ENCODE data around the gene PSTPIP2.
"Not testable (repeated sequence)": the region's sequence is repeated elsewhere in the genome, so short reads cannot be mapped to it uniquely, and the experiment has no call there.

The PSTPIP2 gene

GRCh38 chr18:46034230-46034629 lies 37.8 kb downstream of the PSTPIP2 start:
- peak; percentile 21 for DNase-seq

- DNase-seq: no peak
Measured at GRCh38 chr18:46031741-46032140, 40.3 kb downstream of the PSTPIP2 start.

DNA sequence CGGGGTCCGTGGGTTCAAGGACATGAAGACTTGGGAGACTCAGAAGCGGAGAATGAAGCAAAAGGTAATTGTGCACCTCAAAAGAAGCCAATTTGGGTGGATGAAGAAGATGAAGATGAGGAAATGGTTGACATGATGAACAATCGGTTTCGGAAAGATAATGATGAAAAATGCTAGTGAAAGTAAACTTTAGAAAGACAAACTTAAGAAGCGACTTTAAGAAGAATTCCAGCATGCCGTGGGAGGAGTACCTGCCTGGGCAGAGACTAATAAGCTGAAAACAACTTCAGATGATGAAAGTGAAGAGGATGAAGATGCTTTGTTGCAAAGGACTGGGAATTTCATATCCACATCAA lies 43.5 kb downstream of the PSTPIP2 start:
- no peak for DNase-seq

DNA sequence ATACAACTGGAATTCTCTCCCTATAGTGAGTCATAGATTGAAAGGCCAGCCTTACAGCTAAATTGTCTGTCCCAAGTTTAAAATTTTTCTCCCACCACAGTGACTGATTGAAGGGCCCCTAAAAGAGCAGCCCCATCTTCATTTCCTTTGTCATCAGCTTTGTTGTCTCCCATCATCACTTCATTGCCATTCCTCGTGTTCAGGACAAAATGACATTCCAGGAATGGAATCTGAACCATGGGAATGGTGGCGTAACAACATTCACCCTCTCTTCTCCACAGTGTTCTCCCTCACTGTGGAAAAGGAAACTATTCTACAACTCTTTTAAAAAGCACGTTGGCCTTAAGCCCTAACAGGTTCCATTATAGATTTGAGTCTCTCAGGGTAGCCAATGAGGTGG lies 52.1 kb downstream of the PSTPIP2 start:
- no peak for DNase-seq

GRCh38 chr18:46013484-46014189 lies 58.4 kb downstream of the PSTPIP2 start:
- peak; percentile 89 for DNase-seq

- DNase-seq: peak; percentile 24
Measured at GRCh38 chr18:46010676-46011075, 61.4 kb downstream of the PSTPIP2 start.

GRCh38 chr18:46010050-46010449 lies 62.0 kb downstream of the PSTPIP2 start:
- no peak for DNase-seq

DNA sequence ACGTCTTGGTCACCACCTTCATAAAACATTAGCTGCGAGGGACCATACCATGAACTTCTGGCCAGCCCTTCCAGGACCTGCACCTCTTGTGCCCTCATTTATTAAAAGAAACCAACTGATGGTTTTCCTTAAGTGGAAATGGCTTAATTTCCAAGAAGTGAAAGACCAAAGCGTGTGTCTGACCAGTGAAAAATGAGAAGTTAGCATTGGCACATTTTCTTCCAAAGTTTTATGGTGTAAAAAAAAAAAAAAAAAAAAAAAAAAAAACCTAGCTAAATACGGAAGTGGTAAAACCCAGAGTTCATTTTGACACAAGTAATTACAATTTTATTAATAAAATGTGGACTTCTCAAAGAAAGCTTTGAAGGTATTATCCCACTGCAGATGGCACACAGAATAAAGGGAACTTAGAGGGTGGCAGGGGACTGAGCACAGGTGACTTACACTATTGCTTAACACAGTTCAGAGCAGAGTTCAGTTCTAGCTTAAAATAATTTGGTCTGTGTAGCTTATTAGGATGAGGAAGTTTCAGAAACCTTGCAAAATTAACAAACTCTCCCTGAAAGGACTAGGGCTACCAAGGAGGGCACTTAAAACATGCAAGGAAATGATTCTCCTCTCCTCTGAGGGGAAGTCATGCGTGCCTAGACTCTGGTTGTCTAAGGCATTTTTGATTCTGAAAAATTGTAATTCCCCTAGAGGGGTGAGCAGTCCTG lies 62.8 kb downstream of the PSTPIP2 start:
- DNase-seq: peak; percentile 96

DNA sequence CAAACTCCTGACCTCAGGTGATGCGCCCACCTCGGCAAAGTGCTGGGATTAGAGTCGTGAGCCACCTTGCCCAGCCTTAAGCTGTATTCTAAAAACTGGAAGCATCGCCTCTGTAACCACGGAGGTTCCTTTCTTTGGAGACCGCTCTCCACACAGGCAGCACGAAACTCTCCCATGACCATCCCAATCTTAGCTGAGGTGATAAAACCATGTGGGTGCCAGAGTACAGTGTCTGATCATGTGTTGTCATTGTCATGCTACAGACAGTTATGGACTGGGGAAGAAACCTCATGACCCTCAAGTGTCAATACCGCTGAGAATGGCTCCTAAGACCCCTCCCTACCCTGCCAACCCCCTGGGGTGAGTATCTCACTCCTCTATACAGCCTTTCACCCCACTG lies 63.5 kb downstream of the PSTPIP2 start:
- no peak for DNase-seq

DNA sequence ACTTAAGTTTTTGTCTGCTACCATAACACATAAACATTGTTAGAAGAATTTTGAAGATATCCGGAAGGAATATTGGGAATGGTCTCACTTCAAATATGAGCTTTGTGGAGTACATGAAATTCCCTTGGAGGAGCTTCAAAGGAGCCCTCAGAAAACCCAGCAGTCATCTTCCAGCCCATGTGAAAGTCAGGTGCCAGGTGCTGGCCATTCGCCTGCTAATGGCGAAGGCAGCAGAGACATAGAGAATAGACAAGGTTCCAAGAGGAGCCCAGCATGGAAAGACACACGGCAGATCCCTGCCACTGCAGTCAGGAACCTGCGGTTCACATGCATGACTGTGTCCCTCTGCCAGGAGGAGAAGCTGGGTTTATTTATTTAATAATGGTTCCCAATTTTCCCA lies 64.9 kb downstream of the PSTPIP2 start:
- no peak for DNase-seq

DNA sequence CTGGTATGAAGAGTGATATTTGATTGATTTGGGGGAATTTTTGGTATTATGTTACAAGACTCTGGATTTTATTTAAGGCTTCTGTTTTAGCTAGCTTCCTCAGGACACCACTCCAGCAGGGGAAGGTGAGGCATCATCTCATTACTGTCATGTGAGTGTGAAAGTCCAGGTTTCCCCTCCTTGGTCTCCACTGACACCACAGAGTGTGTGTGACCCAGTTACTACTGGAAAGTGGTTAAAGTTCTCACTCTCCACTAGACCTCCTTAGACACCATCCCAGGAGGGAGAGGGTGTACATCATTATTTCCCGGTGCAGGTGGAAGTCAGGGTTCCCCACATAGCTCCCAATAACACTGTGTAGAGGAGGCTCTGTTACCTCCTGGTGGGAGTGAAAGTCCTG lies 69.1 kb downstream of the PSTPIP2 start:
- DNase-seq: no peak

DNA sequence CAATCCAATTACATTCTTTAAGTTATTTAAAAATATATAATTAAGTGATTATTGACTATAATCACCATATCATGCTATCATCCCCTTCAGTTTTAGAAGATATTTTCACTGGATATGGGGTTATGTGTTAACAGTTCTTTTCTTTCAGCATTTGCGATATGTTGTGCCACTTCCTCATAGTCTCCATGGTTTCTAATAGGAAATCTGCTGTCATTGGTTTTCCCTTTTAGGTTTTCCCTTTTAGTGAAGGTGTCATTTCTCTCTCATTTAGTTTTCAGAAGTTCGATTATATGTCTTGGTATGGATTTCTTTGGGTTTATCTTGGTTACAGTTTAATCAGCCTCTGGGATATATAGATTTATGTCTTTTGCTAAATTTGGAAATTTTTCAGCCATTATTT lies 70.2 kb downstream of the PSTPIP2 start:
- DNase-seq: no peak

DNA sequence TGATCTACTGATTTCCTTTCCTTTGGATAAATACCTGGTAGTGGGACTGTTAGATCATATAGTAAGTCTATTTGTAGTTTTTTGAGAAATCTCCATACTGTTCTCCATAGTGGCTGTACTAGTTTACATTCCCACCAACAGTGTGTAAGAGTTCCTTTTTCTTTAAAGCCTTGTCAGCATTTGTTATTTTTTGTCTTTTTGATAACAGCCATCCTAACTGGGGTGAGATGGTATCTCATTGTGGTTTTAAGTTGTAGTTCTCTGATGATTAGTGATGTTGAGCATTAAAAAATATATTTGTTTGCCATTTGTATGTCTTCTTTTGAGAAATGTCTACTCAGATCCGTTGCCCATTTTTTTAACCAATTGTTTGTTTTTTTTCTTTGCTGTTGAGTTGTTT lies 71.0 kb downstream of the PSTPIP2 start:
- no peak for DNase-seq

GRCh38 chr18:45999536-45999935 lies 72.5 kb downstream of the PSTPIP2 start:
- DNase-seq: no peak

DNA sequence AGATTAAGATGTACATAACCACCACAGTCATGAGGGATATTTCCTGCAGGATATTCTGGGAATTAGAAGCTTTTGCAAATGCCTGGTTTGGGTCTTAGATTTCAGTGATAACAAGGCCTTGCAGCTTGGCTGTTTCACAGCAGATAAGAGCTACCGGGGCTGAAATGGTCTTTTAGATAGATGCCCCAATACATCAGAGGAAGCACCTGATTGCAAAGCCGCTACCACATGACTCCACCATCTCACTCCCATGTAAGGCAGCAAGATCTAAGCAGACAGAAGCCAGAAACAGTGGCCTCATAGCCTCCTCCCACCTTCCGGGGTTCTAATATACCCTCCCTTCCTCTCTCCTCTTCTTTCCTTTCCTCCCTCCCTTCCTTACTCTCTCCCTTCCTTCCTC lies 73.8 kb downstream of the PSTPIP2 start:
- no peak for DNase-seq

DNA sequence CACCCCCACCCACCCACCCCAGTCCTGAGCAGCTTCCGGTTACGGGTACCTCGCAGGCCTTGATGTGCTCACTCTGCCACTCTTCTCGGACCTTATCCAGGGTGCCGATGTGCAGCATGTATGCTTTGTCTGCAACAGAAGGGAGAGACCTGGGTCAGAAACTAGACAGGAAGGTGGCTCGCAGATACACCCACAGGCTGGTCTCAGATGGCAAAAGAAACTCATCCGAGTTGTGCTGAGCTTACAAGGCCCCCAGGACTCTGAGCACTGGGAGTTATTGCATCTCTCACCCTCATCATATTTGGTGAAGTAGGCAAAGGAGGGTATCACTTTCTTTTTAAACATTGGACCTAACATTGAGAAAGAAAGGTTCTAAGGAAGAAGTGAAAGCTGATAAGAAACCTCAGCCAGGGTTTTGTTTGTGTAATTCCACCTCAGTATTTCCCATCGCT lies 74.3 kb downstream of the PSTPIP2 start:
- DNase-seq: peak; percentile 70

DNA sequence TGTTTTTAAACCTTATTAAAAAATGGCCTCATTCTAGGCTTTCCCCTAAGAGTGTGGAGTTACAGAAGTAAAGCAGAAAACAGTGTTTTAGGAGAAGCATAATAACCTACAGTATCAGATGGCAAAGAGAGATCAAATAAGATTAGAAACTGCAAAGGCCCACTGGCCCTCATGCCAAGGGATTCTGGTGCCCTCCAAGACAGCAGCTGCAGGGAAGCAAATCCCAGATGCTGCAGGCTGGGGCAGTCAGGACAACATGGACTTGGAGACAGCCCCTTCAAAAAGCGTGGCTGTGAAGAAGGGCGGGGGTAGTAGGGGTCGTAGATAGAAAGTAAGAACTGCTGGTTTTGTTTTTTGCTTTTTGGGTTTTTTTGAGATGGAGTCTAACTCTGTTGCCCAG lies 76.6 kb downstream of the PSTPIP2 start:
- DNase-seq: no peak

DNA sequence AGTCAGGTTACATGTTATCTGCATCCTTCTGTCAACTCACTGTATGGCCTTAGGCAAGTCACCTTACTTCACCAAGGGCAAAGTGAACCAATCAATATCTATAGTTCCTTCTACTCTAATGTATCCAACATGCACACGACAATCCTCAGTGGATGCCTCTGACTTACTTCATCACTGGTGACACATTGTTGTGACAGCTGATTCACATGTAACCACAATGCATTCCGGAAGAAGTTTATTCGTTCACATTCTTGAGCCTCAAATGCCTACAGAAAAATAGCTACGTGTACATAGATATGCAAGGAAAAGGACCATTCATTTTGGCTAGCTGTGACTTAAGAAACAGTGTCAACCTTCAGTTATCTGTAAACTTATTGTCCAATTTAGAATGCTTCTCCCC lies 78.6 kb downstream of the PSTPIP2 start:
- DNase-seq: no peak

- not testable (repeated sequence) for DNase-seq
Measured at GRCh38 chr18:45992527-45992926, 79.5 kb downstream of the PSTPIP2 start.

- DNase-seq: no peak
Measured at GRCh38 chr18:45991788-45992187, 80.3 kb downstream of the PSTPIP2 start.

DNA sequence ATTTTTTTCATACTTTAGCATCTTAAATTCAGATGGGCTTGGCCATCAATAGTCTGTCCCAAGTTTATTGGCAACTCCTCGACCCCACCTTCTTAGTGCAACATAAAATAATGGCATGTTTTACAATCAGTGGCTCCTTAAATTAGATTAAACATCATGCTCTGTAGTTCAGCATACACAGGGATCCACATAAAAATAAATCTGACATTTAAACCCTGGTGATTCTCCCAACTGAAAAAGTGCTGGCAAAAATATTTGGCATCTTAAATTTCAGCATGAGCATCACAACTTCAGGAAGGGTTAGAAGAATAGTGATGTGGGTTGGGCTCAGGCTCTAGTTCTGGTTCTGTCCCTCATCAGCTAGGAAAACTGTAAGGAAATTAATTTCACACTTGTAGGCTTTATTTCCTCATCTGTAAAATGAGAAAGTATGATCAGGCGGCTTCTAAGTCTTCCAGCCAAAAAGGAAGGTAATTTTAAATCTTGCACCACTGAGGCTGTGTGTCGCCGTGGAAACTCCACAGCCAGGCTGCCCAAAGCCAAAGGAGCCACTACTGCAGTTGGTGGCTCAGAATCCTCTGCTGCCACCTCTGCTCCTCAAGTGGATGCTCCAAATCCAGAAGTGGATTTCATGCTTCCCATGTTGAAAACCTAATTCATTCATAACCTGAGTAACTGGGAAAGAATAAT lies 87.4 kb downstream of the PSTPIP2 start:
- DNase-seq: no peak

GRCh38 chr18:45981821-45982220 lies 90.2 kb downstream of the PSTPIP2 start:
- peak; percentile 39 for DNase-seq

GRCh38 chr18:45980229-45980628 lies 91.8 kb downstream of the PSTPIP2 start:
- DNase-seq: no peak

- no peak for DNase-seq
Measured at GRCh38 chr18:45978084-45978483, 94.0 kb downstream of the PSTPIP2 start.
